Astrocyte of the spinal cord (primary cell): ENCODE data around the gene VCAN.

Experiments used
- DNase-seq: peaks from one replicate; pipeline ENCODE4 v3.0.0; 2011; ENCODE audit warnings: low read depth, low spot score
- H3K4me3 ChIP-seq: 2 replicates; pipeline ENCODE4 v1.5.1; 2011; ENCODE audit warnings: low read depth, mild to moderate bottlenecking, low read length, moderate library complexity
- in situ Hi-C: cut with HindIII; loops from 2 replicates; pipeline ENCODE4 v1.10.0; 2017; ENCODE audit warnings: low sequenced_read_pairs
- TF ChIP-seq, protein P1 (sequence below): IDR thresholded peaks from 2 replicates; pipeline ENCODE4 v1.5.1; 2012; ENCODE audit warnings: low read depth, mild to moderate bottlenecking, low read length, inconsistent platforms

VCAN gene

DNA sequence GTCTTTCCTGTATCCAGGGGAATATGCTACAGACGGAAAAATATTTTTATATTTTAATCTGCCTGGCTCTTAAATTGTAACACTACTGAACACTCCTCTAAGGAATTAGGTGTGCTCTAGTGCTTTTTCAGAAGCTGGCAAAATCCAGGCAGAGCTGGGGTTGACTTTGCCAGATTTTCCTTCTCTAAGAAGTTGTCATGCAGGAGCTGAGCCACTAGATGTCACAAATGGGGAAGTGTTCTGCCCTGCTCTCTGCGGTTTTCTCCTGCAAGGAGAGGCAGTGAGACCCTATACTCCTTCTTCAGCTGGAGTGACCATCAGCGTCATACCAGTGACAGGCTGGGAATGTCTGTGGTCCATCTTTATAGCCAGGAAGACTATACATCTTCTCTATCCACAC, 136.6 kb downstream of the VCAN start:
- H3K4me3 ChIP-seq: no peak overlapping the region
- in situ Hi-C loops: no loop called here
- TF ChIP-seq, protein P1, sequence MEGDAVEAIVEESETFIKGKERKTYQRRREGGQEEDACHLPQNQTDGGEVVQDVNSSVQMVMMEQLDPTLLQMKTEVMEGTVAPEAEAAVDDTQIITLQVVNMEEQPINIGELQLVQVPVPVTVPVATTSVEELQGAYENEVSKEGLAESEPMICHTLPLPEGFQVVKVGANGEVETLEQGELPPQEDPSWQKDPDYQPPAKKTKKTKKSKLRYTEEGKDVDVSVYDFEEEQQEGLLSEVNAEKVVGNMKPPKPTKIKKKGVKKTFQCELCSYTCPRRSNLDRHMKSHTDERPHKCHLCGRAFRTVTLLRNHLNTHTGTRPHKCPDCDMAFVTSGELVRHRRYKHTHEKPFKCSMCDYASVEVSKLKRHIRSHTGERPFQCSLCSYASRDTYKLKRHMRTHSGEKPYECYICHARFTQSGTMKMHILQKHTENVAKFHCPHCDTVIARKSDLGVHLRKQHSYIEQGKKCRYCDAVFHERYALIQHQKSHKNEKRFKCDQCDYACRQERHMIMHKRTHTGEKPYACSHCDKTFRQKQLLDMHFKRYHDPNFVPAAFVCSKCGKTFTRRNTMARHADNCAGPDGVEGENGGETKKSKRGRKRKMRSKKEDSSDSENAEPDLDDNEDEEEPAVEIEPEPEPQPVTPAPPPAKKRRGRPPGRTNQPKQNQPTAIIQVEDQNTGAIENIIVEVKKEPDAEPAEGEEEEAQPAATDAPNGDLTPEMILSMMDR: peak; percentile 79
- DNase-seq: peak; percentile 59

GRCh38 chr5:83614841-83615240, 143.3 kb downstream of the VCAN start:
- DNase-seq: no peak
- TF ChIP-seq, protein P1: no peak
- H3K4me3 ChIP-seq: no peak overlapping the region
- in situ Hi-C loops: no loop called here

DNA sequence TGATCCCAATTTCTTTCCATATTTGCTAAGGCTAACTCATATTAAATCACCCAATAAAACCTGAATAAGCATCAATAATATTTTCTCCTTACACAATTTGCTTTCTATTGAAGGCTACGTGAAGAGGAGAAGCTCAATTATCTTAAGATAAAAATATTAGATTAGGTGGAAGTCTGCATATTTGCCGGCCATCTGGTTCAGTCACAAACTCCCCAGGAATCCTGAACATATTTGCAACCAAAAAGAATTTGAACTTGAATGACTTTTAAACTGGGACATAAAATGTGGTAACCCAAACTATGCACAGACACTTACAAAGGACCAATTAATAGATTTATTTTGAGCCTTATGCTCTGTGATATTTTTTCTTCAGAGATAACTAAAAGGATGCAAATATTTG, 156.8 kb downstream of the VCAN start:
- in situ Hi-C loops: no loop called here
- TF ChIP-seq, protein P1: no peak
- H3K4me3 ChIP-seq: no peak overlapping the region
- peak; percentile 13 for DNase-seq
